Measurements from ENCODE around the gene ORAI1.

- TF ChIP-seq EZH2 (IDR thresholded peaks at IDR 0.05; ENCODE audit: low read length, unreplicated experiment) (no peak), CTCF (conservative IDR thresholded peaks at IDR 0.05; ENCODE audit: low read depth, low read length) (no peak)
These were observed 23.6 kb downstream of the ORAI1 start for GRCh38 chr12:121649819-121650353.

Data from PC-3 (cell line).